Measurements from ENCODE around the gene ANKH. TPM values are rescaled to one million over a fixed set of nuclear protein-coding genes. Genes with fewer than 3 reads are reported as not detected.
A peak's percentile ranks its signal among the peaks of the same experiment; 100 is the strongest.

Gene ANKH
- total and polyA plus RNA-seq, 4 donors, result 9.3 to 57.1 (median 37.4) TPM

GRCh38 chr5:14698495-14698894 is 173.1 kb downstream of the ANKH start (continued):
- TF ChIP-seq YY1 (IDR thresholded peaks at IDR 0.05) (peak; percentile 50), TAF1 (conservative IDR thresholded peaks at IDR 0.05) (no peak), FOXA1 (IDR thresholded peaks at IDR 0.05) (no peak), SP1 (IDR thresholded peaks at IDR 0.05) (peak; percentile 69), JUND (IDR thresholded peaks at IDR 0.05) (peak in 1 of 2 donors; percentile 59), EGR1 (IDR thresholded peaks at IDR 0.05; ENCODE audit: low read depth in 2 of 2) (no peak)

DNA sequence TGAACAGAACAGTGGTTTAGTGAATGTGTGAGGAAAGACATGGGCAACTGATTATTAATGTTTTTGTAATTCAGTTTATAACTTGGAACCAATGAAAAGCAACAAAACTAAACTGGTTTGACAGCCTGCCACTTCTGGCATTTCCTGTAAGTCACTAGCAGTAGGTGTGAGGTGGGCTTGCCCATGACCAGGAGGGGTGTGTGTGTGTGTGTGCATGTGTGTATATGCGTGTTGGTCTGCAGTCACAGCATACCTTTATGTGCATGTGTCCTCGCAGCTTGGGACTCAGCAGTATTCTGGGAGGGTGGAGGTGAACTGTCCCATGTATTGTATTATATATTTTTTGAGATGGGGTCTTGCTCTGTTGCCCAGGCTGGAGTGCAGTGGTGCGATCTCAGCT is 174.7 kb downstream of the ANKH start:
- TF ChIP-seq MAX (IDR thresholded peaks at IDR 0.05) (no peak), YY1 (IDR thresholded peaks at IDR 0.05) (no peak)
- Histone ChIP-seq H3K27ac (ENCODE audit: low read depth in 1 of 2, low read length in 2 of 2) (no peak overlapping the region), H3K27me3 (ENCODE audit: control insufficient read depth in 4 of 4, insufficient read depth in 4 of 4, low read length in 3 of 4) (no peaks in the 10 kb centered on the region), H3K4me3 (ENCODE audit: low read depth in 1 of 3, low read length in 3 of 3) (no peak overlapping the region), H3K9ac (ENCODE audit: low read depth in 1 of 2, low read length in 2 of 2) (no peak overlapping the region), H3K4me1 (ENCODE audit: control insufficient read depth in 4 of 4, insufficient read depth in 4 of 4, low read length in 3 of 4) (peaks cover 7 to 28% (median 24%) of the 10 kb centered on the region in 4 donors), H3K9me3 (ENCODE audit: control insufficient read depth in 4 of 4, low read length in 3 of 4) (no peaks in the 10 kb centered on the region), H3K36me3 (ENCODE audit: control insufficient read depth in 4 of 4, insufficient read depth in 3 of 4, low read depth in 1 of 4, low read length in 3 of 4) (peaks cover 22 to 32% (median 24%) of the 10 kb centered on the region in 4 donors)
- 99% methylated on average over 3 of the region's 3 CpGs for WGBS
- DNase-seq (ENCODE audit: low spot score), result no peak

- Histone ChIP-seq H3K27me3 (ENCODE audit: control insufficient read depth in 4 of 4, insufficient read depth in 4 of 4, low read length in 3 of 4) (no peaks in the 10 kb centered on the region), H3K9ac (ENCODE audit: low read depth in 1 of 2, low read length in 2 of 2) (no peak overlapping the region), H3K4me3 (ENCODE audit: low read depth in 1 of 3, low read length in 3 of 3) (no peak overlapping the region), H3K4me1 (ENCODE audit: control insufficient read depth in 4 of 4, insufficient read depth in 4 of 4, low read length in 3 of 4) (peaks cover 7 to 28% (median 23%) of the 10 kb centered on the region in 4 donors), H3K36me3 (ENCODE audit: control insufficient read depth in 4 of 4, insufficient read depth in 3 of 4, low read depth in 1 of 4, low read length in 3 of 4) (peaks cover 22 to 40% (median 28%) of the 10 kb centered on the region in 4 donors), H3K9me3 (ENCODE audit: control insufficient read depth in 4 of 4, low read length in 3 of 4) (no peaks in the 10 kb centered on the region), H3K27ac (ENCODE audit: low read depth in 1 of 2, low read length in 2 of 2) (no peak overlapping the region)
- no peak for DNase-seq (ENCODE audit: low spot score)
- 65% methylated on average over 1 of the region's 1 CpG for WGBS
- TF ChIP-seq RXRA (IDR thresholded peaks at IDR 0.05) (no peak), HNF4G (IDR thresholded peaks at IDR 0.05) (no peak), ZBTB33 (IDR thresholded peaks at IDR 0.05) (no peak), YY1 (IDR thresholded peaks at IDR 0.05) (no peak), HNF4A (conservative IDR thresholded peaks at IDR 0.05) (no peak), ATF3 (IDR thresholded peaks at IDR 0.05) (no peak), FOXA1 (IDR thresholded peaks at IDR 0.05) (no peak), JUND (IDR thresholded peaks at IDR 0.05) (no peak), EGR1 (IDR thresholded peaks at IDR 0.05; ENCODE audit: low read depth in 2 of 2) (no peak)
- TF ChIP-seq, protein P1, sequence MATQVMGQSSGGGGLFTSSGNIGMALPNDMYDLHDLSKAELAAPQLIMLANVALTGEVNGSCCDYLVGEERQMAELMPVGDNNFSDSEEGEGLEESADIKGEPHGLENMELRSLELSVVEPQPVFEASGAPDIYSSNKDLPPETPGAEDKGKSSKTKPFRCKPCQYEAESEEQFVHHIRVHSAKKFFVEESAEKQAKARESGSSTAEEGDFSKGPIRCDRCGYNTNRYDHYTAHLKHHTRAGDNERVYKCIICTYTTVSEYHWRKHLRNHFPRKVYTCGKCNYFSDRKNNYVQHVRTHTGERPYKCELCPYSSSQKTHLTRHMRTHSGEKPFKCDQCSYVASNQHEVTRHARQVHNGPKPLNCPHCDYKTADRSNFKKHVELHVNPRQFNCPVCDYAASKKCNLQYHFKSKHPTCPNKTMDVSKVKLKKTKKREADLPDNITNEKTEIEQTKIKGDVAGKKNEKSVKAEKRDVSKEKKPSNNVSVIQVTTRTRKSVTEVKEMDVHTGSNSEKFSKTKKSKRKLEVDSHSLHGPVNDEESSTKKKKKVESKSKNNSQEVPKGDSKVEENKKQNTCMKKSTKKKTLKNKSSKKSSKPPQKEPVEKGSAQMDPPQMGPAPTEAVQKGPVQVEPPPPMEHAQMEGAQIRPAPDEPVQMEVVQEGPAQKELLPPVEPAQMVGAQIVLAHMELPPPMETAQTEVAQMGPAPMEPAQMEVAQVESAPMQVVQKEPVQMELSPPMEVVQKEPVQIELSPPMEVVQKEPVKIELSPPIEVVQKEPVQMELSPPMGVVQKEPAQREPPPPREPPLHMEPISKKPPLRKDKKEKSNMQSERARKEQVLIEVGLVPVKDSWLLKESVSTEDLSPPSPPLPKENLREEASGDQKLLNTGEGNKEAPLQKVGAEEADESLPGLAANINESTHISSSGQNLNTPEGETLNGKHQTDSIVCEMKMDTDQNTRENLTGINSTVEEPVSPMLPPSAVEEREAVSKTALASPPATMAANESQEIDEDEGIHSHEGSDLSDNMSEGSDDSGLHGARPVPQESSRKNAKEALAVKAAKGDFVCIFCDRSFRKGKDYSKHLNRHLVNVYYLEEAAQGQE (IDR thresholded peaks at IDR 0.05), result no peak
Measured at GRCh38 chr5:14696057-14696456, 175.5 kb downstream of the ANKH start.
